ENCODE data around the gene RASSF1.
"Not testable (repeated sequence)": the region's sequence is repeated elsewhere in the genome, so short reads cannot be mapped to it uniquely, and the experiment has no call there.

Gene RASSF1

DNA sequence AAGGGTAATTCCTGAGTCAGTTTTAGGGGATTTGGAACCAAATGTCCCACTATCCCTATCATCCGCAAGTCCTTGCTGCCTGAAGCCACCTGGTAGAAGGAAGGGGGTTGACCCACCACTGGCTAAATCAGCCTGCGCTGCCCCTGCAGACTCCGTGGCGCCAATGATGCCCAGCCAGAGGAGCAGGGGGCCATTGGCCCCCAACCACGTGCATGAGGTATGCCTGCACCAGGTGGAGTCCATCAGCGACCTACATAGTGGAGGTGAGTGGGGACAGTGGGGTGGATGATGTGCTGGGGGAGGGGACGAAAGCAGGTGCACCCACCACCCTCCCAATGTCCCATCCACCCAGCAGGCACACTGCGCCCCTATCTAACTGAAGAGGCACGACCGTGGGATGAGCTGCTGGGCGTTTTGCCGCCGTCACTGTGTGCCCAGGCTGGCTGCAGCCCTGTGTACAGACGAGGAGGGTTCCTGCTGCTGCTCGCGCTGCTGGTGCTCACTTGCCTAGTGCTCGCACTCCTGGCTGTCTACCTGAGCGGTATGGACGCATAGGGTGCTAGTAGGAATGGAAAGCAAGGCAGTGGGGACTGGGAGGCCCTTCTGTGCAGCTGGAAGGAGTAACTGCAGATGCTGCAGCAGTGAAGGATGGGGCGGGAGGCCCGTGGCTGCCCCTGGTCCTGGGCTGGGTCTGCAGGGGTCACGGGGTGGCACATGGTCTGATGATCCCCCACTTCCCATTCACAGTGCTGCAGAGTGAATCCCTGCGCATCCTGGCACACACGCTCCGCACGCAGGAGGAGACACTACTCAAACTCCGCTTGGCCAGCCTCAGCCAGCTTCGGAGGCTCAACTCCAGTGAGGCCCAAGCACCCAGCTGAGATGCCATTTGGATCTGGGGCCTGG is 54.1 kb downstream of the RASSF1 start:
- no peak for DNase-seq (ENCODE audit: low read depth, low spot score)

DNA sequence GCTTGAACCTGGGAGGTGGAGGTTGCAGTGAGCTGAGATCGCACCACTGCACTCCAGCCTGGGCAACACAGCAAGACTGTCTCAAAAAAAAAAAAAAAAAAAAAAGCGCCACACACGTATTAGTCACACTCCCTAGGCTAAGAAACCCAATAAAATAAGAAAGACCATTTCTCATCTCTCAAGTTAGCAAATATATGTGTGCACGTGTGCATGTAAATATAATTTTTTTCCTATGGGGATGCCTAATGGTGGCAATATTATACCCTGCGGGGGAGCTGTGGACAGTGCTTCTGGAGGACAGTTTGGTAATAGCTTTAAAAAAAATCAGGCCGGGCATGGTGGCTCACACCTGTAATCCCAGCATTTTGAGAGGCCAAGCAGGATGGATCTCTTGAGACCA is 56.5 kb downstream of the RASSF1 start:
- DNase-seq (ENCODE audit: low read depth, low spot score): not testable (repeated sequence)
